NCI-H524 (cell line): ENCODE measurements around the gene UBR4.

Experiments
- DNase-seq, 2 experiments: peaks; one replicate each; lab custom pipeline; 2025; lab: John Stamatoyannopoulos, UW

The UBR4 gene

DNA sequence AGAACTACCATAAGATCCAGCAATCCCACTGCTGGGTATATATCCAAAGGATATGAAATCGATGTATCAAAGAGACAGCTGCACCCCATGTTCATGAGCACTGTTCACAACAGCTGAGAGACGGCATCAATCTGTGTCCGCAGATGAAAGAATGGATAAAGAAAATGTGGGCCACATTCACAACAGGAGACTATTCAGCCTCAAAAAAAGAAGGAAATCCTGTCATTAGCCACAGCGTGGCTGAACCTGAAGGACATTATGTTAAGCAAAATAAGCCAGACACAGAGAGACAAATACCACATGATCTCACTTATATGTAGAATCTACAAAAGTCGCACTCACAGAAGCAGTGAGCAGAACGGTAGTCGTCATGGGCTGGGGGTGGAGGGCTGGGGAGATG is 154.4 kb downstream of the UBR4 start:
- DNase-seq, result no peak

DNA sequence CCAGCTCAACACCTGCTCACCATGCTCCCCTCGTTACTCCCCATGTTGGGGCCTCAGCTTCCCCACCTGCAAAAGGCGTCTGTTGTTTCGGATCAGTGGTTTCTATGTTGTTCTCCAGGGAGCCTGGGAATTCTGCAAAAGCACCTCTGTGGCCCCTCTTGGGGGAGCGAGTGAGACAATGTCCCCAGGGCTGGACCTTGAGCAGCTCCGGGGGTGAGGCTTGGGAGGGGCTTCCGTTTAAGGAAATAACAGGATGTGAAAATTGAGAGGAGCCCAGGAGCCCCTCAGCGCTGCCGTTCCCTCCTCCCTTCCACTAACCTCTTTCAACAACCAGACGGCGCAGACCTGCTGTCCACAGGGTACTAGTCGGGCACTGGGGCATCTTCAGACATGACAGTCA is 155.1 kb downstream of the UBR4 start:
- no peak for DNase-seq

DNA sequence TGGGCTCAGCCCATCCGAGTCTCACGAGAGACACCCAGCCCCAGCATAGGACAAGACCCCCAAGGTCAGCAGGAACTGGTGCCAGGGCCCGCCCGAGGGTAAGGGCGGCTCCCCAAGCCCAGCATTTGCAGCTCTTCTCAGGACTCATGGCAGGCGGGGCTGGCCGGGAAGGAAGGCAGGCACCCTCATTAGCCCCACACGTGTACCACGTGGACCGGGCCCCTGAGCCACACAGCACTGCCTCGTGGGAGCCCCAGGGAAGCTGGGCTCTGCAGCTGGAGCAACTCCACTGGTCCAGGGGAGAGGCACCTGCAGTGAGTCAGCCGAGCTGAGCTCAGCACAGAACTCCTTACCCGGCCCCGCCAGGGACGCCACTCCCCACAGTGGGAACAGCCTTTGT is 155.8 kb downstream of the UBR4 start:
- DNase-seq, result no peak

DNA sequence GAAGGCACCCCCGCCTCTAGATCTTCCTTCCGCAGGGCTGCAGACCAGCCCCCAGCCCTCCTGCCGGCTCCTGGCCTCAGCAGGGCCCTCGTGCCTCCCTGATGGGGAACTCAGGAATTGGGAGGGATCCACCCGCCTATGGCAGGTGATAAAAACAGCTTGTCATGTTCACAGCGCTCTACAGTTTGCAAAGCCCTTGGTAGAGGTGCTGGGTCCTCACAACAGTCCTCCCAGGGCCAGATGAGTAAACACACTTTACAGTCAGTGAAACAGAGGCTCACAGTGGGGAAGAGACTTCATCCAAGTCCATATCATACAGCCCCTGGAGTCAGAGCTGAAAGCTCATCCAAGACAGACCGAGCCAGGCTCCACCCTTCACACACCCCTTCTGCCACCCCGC is 156.6 kb downstream of the UBR4 start:
- DNase-seq, result no peak

DNA sequence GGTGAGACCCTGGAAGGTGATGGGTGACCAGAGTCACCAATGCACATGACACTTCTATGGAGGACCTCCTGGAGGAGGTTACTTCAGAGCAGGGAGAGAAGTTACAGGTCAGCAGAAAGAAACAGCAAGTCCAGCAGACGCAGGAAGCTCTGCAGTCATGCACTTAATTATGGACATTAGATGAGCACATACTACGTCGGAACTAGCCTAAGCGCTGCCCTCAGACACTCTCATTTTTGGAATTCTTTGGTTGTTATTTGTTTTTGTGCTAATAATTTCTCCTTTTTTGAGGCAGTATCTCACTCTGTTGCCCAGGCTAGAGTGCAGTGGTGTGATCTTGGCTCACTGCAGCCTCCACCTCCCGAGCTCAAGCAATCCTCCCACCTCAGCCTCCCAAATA is 160.3 kb downstream of the UBR4 start:
- DNase-seq, result no peak

DNA sequence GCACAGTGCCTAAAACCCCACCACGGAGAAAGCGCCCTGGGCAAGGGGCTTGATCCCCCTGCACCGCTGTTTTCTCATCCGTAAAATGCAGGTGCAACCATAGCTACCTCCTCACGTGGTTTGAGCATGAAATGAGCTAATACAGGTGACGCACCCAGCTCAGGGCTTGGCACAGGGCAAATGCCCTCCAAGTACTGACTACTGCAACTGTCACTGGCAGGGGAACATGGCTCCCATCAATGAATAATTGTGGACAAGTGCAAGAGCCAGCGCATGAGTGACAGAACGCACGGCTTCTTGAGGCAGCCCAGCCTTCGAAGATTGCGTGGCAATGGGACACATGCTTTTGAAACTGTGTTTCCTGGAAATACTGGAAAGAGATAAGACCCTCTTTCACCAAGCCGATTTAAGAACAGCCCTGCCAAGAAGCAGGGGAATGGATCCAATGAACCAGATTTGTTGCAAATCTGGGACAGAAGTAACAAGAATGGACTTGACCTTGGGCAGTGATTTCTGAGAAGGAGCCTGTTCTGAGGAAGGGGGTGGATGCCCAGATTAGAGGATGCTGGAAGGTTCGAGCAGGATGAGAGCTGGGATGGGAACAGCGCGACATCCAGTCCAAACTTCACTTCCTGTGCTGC is 160.8 kb downstream of the UBR4 start:
- DNase-seq, result no peak

DNA sequence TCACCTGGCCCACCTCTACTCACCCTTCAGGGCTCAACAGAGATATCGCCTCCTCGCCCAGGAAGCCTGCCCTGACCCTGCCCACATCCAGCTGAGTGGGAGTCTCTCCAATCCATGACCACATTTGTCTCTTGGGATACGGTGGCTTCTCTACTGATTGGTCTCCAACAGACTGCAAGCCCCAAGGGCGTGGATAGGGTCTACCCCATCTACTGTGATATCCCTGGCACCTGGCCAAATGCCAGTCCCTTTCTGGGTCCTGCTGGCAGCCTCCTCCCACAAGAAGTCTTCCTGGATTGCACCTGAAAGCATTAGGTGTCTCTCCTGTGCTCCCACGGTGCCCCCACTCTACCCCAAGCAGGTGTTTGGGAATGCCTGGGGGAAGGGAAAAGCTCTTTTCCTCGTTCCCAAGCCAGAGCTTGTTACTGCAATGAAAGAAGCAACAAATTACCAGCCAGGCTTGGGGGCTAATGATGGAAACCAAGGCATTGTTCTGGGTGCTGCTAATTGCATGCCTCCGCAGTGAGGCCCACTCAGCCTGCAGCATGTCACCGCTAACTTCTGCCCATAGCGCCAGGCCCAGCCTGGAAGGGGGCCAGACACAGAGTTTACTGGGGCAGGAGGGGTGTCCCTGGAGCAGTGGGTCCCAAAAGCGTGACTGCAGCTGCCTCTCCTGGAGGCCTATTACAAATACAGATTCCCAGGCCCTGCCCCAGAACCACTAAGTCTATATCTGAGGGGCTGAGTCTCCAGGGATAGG is 162.9 kb downstream of the UBR4 start:
- no peak for DNase-seq

DNA sequence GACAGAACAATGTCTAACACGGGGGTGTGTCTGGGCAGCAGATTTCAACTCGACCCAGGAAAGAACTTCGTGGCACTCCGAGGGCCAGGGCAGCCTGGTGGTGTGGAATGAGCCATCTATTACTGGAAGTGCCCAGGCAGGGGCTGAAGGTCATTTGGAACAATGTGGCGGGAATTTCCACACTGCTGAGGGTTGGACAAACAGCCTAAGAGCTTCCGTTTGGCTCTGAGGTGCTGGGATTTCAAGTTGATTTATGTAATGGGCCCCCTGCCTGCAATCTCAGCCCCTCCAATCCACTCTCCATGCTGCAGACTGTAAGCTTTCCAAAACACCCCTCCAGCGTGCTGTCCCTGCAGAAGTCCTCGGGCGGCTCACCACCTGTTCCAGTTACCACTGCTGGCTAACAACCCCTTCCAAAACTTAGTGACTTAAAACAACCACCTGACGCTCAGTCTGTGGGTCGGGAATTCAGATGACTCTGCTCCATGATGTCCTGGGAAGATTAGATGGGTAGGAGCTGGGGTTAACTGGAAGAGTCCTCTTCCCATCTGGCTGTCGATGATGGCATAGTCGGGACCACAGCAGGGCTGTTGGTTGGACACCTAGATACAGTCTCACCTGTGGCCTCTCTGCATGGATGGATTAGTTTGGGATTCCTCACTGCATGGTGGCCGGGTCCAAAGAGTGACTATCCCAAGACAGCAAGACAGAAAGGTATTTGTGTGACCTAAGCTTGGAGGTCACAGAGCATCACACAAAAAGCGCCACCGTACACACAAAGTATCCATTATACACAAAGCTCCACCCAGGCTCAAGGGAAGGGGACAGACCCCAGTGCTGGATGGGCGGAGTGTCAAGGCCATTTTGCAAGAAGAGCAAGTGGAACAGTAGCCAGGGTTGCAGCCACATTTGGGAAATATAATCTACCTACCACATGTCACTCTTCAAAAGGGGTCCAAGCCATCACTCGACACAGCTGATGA is 163.9 kb downstream of the UBR4 start:
- DNase-seq, result peak in 1 of 2 experiments; percentile 13

DNA sequence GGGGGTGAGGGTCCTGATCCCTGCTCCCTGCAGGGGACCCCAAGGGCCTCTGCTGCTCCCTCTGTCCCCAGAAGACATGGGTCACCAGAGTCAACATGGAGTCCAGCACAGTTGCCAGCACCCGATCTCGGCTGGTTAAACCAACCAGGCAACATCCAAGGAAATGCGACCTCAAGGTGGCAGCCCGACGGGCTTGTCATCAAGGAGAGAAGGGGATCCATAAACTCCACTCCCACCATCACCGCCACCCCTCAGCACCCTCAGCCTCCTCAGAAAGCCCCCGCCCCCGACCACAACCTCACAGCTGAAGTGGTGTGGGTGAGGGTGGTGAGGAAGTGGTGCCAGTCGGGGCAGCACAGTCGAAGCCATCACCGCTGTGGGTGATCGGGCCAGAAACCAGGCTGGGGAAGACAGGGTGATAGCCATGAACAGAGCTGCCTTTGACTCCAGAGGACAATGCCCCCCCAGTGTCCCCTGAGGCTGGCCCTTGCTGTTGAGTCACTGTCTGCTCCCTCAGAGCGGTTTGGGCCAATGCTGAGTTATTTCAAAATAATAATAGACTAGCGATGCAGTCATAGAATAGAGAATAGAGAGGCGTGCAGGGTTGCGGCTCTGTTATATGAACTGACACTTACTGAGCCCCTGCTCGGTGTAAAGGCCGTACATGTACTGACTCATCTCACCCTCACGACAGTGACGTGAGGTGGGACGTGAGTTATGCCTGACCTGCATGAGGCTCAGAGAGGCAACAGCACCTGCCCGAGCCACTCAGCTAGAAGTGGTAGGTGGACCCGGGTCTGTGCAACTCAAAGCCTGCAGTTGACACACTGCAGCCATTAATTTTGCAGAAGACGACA is 164.9 kb downstream of the UBR4 start:
- no peak for DNase-seq

DNA sequence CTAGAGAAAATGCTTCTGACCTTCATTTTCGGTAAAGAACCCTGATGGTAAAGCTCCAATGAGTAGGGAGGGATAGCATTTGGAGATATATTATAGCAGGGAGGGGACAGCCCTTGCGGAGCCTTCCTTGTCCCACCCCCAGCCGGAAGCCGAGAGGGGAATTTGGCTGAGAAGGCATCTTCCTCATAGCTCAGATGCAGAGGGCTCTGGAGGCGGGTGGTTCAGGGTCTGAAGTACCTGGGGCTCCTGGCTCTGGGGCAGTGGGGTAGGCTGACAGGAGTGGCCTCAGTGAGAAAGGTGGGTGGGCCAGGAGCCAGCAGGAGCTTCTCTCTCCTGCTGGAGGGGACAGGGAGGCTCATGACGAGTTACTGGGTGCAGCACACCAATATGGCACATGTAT is 165.6 kb downstream of the UBR4 start:
- DNase-seq, result no peak

DNA sequence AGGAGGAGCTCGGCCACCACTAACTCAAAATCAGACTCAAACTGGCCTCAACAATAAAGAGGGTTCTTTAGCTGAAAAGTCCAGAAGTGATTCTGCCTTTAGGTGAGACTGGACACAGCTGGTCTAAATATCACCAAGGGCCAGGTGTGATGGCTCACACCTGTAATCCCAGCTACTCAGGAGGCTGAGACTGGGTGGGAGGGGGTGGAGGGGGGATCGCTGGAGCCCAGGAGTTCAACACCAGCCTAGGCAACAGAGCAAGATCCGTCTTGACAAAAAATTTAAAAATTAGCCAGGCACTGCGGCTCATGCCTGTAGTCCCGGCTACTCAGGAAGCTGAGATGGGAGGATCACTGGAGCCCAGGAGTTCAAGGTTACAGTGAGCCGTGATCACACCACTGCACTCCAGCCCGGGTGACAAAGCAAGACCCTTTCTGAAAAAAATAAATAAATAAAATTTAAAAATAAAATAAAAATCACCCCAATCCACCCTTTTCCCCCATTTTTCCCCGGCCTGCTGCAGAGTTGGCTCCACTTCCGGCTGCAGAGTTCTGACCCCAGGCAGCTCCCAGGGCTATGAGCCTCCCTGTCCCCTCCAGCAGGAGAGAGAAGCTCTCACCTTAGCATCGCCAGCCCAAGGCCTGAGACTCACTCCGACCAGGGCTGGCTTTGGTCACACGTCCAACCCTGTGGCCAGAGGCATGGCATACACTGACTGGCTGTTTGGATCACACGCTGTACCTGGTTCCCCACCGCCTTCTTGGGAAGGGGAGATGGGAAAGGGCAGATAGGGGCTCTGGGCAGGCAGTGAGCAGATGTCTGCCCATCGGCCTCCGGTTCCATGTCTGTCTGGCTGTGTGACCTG is 166.3 kb downstream of the UBR4 start:
- DNase-seq, result no peak

DNA sequence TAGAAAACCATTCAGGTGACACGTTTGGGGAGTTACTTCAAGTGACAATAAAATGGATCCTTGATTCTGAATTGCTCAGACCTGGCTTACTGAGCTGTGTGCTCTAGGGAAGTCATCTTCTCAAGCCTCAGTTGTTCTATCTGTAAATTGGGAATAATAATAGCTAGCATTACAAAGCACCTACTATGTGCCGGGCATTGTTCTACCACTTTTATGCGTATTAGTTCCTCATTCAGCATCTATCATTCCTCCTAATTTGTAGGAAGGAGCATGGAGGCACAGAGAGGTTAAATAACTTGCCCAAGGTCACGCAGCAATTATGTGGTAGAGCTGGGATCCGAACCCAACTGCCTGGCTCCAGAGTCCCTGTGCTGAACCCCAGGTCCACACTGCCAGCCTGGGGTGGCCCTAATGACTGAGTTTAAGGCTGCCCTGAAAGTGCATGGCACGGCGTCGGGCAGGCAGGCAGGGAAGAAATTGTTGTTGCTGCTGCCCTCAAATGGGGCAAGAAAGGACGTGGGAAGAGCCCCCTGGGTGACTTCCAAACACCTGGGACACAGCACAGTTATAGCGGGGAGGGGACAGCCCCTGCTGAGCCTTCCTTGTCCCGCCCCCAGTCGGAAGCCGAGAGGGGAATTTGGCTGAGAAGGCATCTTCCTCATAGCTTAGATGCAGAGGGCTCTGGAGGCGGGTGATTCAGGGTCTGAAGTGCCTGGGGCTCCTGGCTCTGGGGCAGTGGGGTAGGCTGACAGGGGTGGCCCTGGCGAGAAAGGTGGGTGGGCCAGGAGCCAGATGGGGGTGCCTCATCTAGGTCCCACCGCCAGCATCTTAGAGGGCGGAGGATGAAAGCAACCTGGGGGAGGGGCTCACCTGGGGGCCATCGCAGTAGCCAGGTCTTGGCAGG is 167.1 kb downstream of the UBR4 start:
- no peak for DNase-seq

DNA sequence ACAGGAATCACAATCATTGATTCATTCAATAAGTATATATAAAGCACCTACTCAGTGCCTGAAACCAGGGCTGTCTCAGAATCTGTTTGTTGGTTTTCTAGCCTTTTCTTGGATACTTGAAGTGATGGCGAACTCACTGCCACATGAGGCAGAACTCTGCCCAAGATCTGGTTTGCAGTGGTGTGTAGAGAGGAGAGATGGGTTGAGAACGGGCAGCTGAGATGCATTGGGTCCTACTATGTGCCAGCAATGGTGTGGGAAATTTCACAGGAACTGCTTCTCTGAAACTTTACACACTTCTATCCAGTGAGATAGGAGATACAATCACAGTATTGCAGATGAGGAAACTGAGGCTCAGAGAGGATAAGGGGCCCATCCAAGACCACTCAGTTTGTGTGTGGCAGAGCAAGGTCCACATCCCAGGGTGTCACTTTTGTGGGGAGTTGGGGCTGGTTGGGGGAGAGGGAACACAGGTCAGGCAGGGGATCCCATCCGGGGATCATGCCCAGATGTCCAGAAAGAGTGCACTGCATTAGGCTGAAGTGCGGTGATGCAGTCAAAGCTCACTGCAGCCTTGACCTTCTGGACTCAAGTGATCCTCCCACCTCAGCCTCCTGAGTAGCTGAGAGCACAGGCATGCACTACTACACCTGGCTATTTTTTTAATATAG is 169.9 kb downstream of the UBR4 start:
- no peak for DNase-seq

DNA sequence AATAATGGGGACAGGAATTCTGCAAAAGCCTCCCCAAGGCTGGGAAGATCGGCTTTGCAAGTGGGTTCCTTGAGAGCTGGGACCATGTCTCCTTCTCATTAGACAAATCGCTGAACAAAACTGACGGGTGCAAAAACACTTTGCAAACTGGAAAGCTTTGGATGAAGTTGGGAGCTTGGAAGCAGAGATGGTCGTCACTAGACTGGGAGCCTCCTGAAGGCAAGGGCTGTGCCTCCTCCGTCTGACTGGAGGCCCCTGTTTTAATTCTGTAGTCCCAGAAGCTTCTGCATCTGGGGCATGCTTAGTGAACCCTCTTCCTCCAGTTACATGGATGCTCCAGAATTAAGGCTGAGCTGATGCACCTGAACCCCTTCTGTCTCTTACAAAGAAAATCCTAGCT is 171.3 kb downstream of the UBR4 start:
- no peak for DNase-seq

DNA sequence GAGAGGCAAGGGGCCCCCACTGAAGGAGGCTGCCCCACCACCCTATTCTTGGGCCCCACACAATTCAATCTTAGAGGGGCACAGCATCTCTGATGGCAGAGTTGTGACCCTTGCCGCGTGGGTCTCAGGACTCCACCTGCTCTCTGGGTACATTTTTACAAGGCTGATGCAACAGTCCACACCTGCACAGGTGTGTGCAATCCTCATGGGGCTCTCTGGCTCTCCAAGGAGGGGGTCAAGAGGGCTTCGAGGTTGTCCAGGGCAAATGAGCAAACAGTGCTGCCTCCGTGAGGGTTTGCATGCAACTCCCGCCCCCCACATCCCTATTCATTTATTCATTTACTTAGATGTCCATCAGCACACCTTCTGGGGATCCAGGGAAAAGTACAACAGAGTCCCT is 172.0 kb downstream of the UBR4 start:
- DNase-seq, result no peak

DNA sequence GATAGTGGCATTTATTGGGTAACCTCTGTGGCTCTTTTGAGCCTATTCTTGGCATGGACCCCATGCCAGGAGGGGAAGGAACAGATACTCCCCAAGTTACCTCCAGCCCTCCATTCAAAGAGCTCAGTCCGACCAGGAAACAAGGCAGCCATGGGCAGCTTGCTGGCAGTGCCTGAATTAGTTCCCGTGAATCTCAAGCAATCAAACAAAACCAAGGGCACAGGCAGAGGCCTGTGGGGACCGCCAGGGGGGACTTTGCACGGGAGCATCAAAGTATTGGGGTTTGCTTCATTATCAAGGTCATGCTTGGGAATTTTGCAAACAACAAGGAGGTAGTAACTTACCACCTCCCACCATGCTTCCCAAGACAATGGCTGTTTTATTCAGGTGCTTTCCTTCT is 172.4 kb downstream of the UBR4 start:
- no peak for DNase-seq

DNA sequence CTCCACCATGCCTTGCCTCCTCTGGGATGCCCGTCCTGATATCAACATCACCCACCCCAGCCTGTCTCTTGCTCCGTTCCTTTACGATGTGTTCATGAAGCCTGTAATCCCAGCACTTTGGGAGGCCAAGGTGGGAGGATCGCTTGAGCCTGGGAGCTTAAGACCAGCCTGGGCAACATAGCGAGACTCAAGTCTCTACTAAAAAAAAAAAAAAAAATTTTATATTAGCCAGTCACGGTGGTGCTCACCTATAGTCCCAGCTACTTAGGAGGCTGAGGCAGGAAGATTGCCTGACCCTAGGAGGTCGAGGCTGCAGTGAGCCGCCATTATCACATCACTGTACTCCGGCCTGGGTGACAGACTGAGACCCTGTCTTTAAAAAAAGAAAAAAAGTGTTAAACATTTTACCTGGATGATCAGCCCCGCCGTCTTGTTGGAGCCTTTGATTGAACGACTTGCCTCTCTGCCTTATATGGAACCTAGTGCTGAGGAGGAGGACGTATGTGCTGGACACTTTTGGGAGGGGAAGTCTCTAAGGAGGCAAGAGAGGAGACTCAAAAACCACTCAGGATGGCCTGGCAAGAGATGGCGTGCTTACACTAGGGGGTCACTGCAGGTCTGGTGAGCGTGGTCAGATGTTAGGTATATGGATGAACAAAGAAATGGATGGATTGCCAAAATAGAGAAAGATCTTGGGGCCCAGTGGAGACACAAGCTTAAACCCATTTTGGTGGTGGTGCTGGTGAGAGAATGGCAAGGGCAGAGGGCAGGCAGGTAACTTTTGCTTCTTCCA is 173.1 kb downstream of the UBR4 start:
- no peak for DNase-seq
